HCEC 1CT (cell line): Measurements from ENCODE around the gene MMP12.
"Not testable (repeated sequence)": the region's sequence is repeated elsewhere in the genome, so short reads cannot be mapped to it uniquely, and the experiment has no call there.

Source experiments
- DNase-seq: peaks from one replicate; pipeline ENCODE4 v3.0.0-alpha.2; 2017

MMP12 gene

GRCh38 chr11:102874852-102875251 is at the start of gene MMP12:
TSS of gene MMP12 (minus strand) at chr11:102874982. CDS start at chr11:102874937, 45 bp downstream.
- DNase-seq: peak; percentile 34

GRCh38 chr11:102921587-102922220 is 46.9 kb upstream of the MMP12 start:
- no peak for DNase-seq

- no peak for DNase-seq
Measured at GRCh38 chr11:102920118-102920684, 45.4 kb upstream of the MMP12 start.

GRCh38 chr11:102915044-102915375 is 40.2 kb upstream of the MMP12 start:
- no peak for DNase-seq

GRCh38 chr11:102914238-102915043 is 39.7 kb upstream of the MMP12 start:
- DNase-seq: peak; percentile 35

GRCh38 chr11:102912482-102912830 is 37.7 kb upstream of the MMP12 start:
- DNase-seq: no peak

GRCh38 chr11:102911758-102912481 is 37.1 kb upstream of the MMP12 start:
- no peak for DNase-seq

- DNase-seq: not testable (repeated sequence)
Measured at GRCh38 chr11:102905848-102906247, 31.1 kb upstream of the MMP12 start.

GRCh38 chr11:102903895-102904294 is 29.1 kb upstream of the MMP12 start:
- DNase-seq: not testable (repeated sequence)

GRCh38 chr11:102900346-102900745 is 25.6 kb upstream of the MMP12 start:
- DNase-seq: no peak

GRCh38 chr11:102891736-102892135 is 17.0 kb upstream of the MMP12 start:
- no peak for DNase-seq

GRCh38 chr11:102886999-102887398 is 12.2 kb upstream of the MMP12 start:
- no peak for DNase-seq

GRCh38 chr11:102883141-102883540 is 8.4 kb upstream of the MMP12 start:
- no peak for DNase-seq

GRCh38 chr11:102882389-102883024 is 7.7 kb upstream of the MMP12 start:
- peak; percentile 25 for DNase-seq

GRCh38 chr11:102879801-102880200 is 5.0 kb upstream of the MMP12 start:
- no peak for DNase-seq

- DNase-seq: no peak
Measured at GRCh38 chr11:102878595-102878994, 3.8 kb upstream of the MMP12 start.

- peak; percentile 33 for DNase-seq
Measured at GRCh38 chr11:102869354-102869964, 5.3 kb downstream of the MMP12 start.

GRCh38 chr11:102868339-102868738 is 6.4 kb downstream of the MMP12 start:
- DNase-seq: peak; percentile 74

- no peak for DNase-seq
Measured at GRCh38 chr11:102864724-102865123, 10.1 kb downstream of the MMP12 start.

- no peak for DNase-seq
Measured at GRCh38 chr11:102853956-102854355, 20.8 kb downstream of the MMP12 start.

GRCh38 chr11:102853055-102853454 is 21.7 kb downstream of the MMP12 start:
- no peak for DNase-seq

- DNase-seq: peak; percentile 85
Measured at GRCh38 chr11:102850973-102851745, 23.6 kb downstream of the MMP12 start.
